ENCODE measurements around the gene INPP5B.
"Not testable (repeated sequence)": the region's sequence is repeated elsewhere in the genome, so short reads cannot be mapped to it uniquely, and the experiment has no call there.

GRCh38 chr1:37910886-37911285 is 36.0 kb downstream of the INPP5B start:
- not testable (repeated sequence) for TF ChIP-seq CTCF, POLR2A (IDR thresholded peaks at IDR 0.05)
